ENCODE measurements around the gene MRPL21. TPM values are rescaled to one million over a fixed set of nuclear protein-coding genes. Genes with fewer than 3 reads are reported as not detected.

The MRPL21 gene
- total and polyA plus RNA-seq, 9 of the 15 experiments (the other 6 are each of a cell fraction or from before 2014, with no cell fraction given) = 196 to 618 (median 232) TPM

DNA sequence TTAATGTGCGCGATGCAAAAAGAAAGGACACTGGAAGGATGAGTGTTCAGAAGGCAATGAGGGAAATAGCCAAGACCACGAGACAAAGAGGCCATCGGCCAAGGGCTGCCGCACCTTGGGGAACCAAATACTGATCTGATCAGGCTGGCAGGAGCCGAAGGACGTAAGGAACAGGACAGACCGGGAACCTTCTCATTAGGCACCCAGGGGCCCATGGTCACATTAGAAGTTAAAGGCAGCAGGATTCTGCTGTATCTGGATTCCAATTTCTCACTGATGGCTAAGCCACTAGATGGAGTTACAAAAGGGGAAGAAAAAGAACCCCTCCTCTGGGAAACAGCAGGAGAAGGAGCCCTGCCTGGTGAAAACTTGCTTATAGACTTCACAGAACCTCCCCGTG is 33.2 kb downstream of the MRPL21 start:
- intact Hi-C loops (cut with micrococcal nuclease) (no loop called here), in situ Hi-C loops (cut with MboI) (no loop called here)
- FAIRE-seq (peak; percentile 32), ATAC-seq (peak; percentile 50), DNase-seq (ENCODE audit: extremely low read depth in 1 of 4, low spot score in 3 of 4) (peak in 1 of 4 experiments; percentile 29)
- peak overlapping the region; percentile 91 for H2AFZ ChIP-seq (ENCODE audit: low read depth, low read length)
- no TSS peak for BruUV-seq (replicated peaks)
- no peak overlapping the region for H3K27ac ChIP-seq (ENCODE audit: extremely low read depth, low read depth, low read length)
- peaks cover 0 to 11% of the 10 kb centered on the region in 2 experiments; a peak in 2 of 5 replicates for H3K4me1 ChIP-seq (replicated peaks in 1 of 2; ENCODE audit: control insufficient read depth in 2 of 2, insufficient read depth in 2 of 2, low read length in 2 of 2)
- 14% methylated on average over 6 of the region's 9 CpGs for WGBS (ENCODE audit: insufficient coverage, low coverage, missing lambda C conversion rate)
- H3K9me3 ChIP-seq (replicated peaks; ENCODE audit: control insufficient read depth, insufficient read depth, low read depth, low read length) = no peaks in the 10 kb centered on the region
- H3K36me3 ChIP-seq (ENCODE audit: control insufficient read depth, insufficient read depth, low read length) = no peaks in the 10 kb centered on the region
- peak overlapping the region; percentile 68 for H3K4me2 ChIP-seq (ENCODE audit: insufficient read depth, low read length)
- CTCF ChIA-PET (ENCODE audit: low intra/inter-chr PET ratio) = no interaction called here
- peak overlapping the region; percentile 44 to 72; a peak in 2 of 4 replicates for H3K9ac ChIP-seq (ENCODE audit: insufficient read depth in 1 of 2, low read depth in 2 of 2, low read length in 2 of 2)
- no peaks in the 10 kb centered on the region for H4K20me1 ChIP-seq (replicated peaks; ENCODE audit: control insufficient read depth, insufficient read depth, low read length)
- peak overlapping the region; percentile 31 for H3K4me3 ChIP-seq
- POLR2A ChIA-PET = interaction anchor here (1.6 kb wide), 1 partner anchor 13 kb away, joined by 3 read pairs; no protein-coding TSS in a partner anchor
- H3K27me3 ChIP-seq (ENCODE audit: control insufficient read depth in 2 of 2, insufficient read depth in 2 of 2, low read length in 2 of 2) = no peaks in the 10 kb centered on the region
- no peaks in the 10 kb centered on the region for H3K9me1 ChIP-seq (ENCODE audit: control insufficient read depth, insufficient read depth, low read length)
- no peaks in the 10 kb centered on the region for H3K79me2 ChIP-seq (ENCODE audit: control insufficient read depth, insufficient read depth, low read length)
- TF ChIP-seq, protein P1, sequence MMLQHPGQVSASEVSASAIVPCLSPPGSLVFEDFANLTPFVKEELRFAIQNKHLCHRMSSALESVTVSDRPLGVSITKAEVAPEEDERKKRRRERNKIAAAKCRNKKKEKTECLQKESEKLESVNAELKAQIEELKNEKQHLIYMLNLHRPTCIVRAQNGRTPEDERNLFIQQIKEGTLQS (IDR thresholded peaks at IDR 0.05) = no peak
- TF ChIP-seq, protein P1 (CRISPR knock-in tag; conservative IDR thresholded peaks at IDR 0.05) = no peak
- TF ChIP-seq, protein P2, sequence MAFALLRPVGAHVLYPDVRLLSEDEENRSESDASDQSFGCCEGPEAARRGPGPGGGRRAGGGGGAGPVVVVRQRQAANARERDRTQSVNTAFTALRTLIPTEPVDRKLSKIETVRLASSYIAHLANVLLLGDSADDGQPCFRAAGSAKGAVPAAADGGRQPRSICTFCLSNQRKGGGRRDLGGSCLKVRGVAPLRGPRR (CRISPR knock-in tag; IDR thresholded peaks at IDR 0.05) = no peak
- TF ChIP-seq LCOR (CRISPR knock-in tag; IDR thresholded peaks at IDR 0.05) (0 out of 2 replicates have a peak, but pooled peaks have one; percentile 51), COPS2 (conservative IDR thresholded peaks at IDR 0.05) (no peak)
- TF ChIP-seq, protein P3, sequence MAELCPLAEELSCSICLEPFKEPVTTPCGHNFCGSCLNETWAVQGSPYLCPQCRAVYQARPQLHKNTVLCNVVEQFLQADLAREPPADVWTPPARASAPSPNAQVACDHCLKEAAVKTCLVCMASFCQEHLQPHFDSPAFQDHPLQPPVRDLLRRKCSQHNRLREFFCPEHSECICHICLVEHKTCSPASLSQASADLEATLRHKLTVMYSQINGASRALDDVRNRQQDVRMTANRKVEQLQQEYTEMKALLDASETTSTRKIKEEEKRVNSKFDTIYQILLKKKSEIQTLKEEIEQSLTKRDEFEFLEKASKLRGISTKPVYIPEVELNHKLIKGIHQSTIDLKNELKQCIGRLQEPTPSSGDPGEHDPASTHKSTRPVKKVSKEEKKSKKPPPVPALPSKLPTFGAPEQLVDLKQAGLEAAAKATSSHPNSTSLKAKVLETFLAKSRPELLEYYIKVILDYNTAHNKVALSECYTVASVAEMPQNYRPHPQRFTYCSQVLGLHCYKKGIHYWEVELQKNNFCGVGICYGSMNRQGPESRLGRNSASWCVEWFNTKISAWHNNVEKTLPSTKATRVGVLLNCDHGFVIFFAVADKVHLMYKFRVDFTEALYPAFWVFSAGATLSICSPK (IDR thresholded peaks at IDR 0.05; ENCODE audit: borderline replicate concordance) = no peak
- TF ChIP-seq, protein P4, sequence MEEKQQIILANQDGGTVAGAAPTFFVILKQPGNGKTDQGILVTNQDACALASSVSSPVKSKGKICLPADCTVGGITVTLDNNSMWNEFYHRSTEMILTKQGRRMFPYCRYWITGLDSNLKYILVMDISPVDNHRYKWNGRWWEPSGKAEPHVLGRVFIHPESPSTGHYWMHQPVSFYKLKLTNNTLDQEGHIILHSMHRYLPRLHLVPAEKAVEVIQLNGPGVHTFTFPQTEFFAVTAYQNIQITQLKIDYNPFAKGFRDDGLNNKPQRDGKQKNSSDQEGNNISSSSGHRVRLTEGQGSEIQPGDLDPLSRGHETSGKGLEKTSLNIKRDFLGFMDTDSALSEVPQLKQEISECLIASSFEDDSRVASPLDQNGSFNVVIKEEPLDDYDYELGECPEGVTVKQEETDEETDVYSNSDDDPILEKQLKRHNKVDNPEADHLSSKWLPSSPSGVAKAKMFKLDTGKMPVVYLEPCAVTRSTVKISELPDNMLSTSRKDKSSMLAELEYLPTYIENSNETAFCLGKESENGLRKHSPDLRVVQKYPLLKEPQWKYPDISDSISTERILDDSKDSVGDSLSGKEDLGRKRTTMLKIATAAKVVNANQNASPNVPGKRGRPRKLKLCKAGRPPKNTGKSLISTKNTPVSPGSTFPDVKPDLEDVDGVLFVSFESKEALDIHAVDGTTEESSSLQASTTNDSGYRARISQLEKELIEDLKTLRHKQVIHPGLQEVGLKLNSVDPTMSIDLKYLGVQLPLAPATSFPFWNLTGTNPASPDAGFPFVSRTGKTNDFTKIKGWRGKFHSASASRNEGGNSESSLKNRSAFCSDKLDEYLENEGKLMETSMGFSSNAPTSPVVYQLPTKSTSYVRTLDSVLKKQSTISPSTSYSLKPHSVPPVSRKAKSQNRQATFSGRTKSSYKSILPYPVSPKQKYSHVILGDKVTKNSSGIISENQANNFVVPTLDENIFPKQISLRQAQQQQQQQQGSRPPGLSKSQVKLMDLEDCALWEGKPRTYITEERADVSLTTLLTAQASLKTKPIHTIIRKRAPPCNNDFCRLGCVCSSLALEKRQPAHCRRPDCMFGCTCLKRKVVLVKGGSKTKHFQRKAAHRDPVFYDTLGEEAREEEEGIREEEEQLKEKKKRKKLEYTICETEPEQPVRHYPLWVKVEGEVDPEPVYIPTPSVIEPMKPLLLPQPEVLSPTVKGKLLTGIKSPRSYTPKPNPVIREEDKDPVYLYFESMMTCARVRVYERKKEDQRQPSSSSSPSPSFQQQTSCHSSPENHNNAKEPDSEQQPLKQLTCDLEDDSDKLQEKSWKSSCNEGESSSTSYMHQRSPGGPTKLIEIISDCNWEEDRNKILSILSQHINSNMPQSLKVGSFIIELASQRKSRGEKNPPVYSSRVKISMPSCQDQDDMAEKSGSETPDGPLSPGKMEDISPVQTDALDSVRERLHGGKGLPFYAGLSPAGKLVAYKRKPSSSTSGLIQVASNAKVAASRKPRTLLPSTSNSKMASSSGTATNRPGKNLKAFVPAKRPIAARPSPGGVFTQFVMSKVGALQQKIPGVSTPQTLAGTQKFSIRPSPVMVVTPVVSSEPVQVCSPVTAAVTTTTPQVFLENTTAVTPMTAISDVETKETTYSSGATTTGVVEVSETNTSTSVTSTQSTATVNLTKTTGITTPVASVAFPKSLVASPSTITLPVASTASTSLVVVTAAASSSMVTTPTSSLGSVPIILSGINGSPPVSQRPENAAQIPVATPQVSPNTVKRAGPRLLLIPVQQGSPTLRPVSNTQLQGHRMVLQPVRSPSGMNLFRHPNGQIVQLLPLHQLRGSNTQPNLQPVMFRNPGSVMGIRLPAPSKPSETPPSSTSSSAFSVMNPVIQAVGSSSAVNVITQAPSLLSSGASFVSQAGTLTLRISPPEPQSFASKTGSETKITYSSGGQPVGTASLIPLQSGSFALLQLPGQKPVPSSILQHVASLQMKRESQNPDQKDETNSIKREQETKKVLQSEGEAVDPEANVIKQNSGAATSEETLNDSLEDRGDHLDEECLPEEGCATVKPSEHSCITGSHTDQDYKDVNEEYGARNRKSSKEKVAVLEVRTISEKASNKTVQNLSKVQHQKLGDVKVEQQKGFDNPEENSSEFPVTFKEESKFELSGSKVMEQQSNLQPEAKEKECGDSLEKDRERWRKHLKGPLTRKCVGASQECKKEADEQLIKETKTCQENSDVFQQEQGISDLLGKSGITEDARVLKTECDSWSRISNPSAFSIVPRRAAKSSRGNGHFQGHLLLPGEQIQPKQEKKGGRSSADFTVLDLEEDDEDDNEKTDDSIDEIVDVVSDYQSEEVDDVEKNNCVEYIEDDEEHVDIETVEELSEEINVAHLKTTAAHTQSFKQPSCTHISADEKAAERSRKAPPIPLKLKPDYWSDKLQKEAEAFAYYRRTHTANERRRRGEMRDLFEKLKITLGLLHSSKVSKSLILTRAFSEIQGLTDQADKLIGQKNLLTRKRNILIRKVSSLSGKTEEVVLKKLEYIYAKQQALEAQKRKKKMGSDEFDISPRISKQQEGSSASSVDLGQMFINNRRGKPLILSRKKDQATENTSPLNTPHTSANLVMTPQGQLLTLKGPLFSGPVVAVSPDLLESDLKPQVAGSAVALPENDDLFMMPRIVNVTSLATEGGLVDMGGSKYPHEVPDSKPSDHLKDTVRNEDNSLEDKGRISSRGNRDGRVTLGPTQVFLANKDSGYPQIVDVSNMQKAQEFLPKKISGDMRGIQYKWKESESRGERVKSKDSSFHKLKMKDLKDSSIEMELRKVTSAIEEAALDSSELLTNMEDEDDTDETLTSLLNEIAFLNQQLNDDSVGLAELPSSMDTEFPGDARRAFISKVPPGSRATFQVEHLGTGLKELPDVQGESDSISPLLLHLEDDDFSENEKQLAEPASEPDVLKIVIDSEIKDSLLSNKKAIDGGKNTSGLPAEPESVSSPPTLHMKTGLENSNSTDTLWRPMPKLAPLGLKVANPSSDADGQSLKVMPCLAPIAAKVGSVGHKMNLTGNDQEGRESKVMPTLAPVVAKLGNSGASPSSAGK (IDR thresholded peaks at IDR 0.05) = peak; percentile 28; the same call in 1 of the 2 replicates

All from K562 (cell line).